OCI-LY7 (cell line): ENCODE results near the gene E2F4. TPM values are rescaled to one million over a fixed set of nuclear protein-coding genes. Genes with fewer than 3 reads are reported as not detected.
A peak's percentile ranks its signal among the peaks of the same experiment; 100 is the strongest.

Experiments used
- BruUV-seq: library from RNA; stranded (reverse); fragments of 400-500 nt; replicated peaks from 2 replicates; lab custom pipeline; 2021; lab: Mats Ljungman, UMichigan
- CTCF ChIA-PET: fragments of 300-600 bp; sonication (Branson Sonifier 250); formaldehyde crosslinking; loops from one replicate; lab custom pipeline; 2022; ENCODE audit warnings: antibody characterized with exemption; ENCODE audit not compliant: unreplicated experiment; lab: Charles Lee
- POLR2A ChIA-PET: fragments of 300-600 bp; sonication (Branson Sonifier 250); formaldehyde crosslinking; loops from one replicate; lab custom pipeline; 2022; ENCODE audit warnings: antibody characterized with exemption; lab: Charles Lee
- DNase-seq: peaks from one replicate; pipeline ENCODE4 v3.0.0-alpha.2; 2015; ENCODE audit warnings: low spot score
- H2AFZ ChIP-seq: fragments of 200-600 bp; sonication (generic), shearing (Covaris generic); 2 replicates; pipeline ENCODE4 v1.6.1; 2014; ENCODE audit warnings: mild to moderate bottlenecking, antibody characterized with exemption, low read length, moderate library complexity
- H3K27ac ChIP-seq: fragments of 200-600 bp; sonication (generic); 2 replicates; pipeline ENCODE4 v1.5.1; 2014; ENCODE audit warnings: mixed run types, low read depth, mild to moderate bottlenecking, moderate library complexity, low read length, inconsistent platforms; ENCODE audit not compliant: poor library complexity, severe bottlenecking
- H3K36me3 ChIP-seq: fragments of 200-600 bp; sonication (generic); 2 replicates; pipeline ENCODE4 v1.6.1; 2014; ENCODE audit warnings: mild to moderate bottlenecking, antibody characterized with exemption, low read length, moderate library complexity, mixed read lengths; ENCODE audit not compliant: insufficient read depth
- H3K4me1 ChIP-seq: fragments of 200-600 bp; sonication (generic); 2 replicates; pipeline ENCODE4 v1.5.1; 2014; ENCODE audit warnings: mild to moderate bottlenecking, low read length; ENCODE audit not compliant: insufficient read depth, poor library complexity, severe bottlenecking
- H3K4me2 ChIP-seq: fragments of 200-600 bp; sonication (generic); 2 replicates; pipeline ENCODE4 v1.6.1; 2014; ENCODE audit warnings: mild to moderate bottlenecking, low read length
- H3K4me3 ChIP-seq: fragments of 200-600 bp; sonication (generic); 2 replicates; pipeline ENCODE4 v1.5.1; 2014; ENCODE audit warnings: mild to moderate bottlenecking, low read depth, low read length; ENCODE audit not compliant: poor library complexity, severe bottlenecking
- H3K79me2 ChIP-seq: fragments of 200-600 bp; sonication (generic); 2 replicates; pipeline ENCODE4 v1.6.1; 2016; ENCODE audit warnings: low read depth, mild to moderate bottlenecking, low read length, moderate library complexity, mixed read lengths; ENCODE audit not compliant: insufficient read depth
- H3K9me2 ChIP-seq: fragments of 200-600 bp; sonication (generic); 2 replicates; pipeline ENCODE4 v1.6.1; 2016; ENCODE audit warnings: mild to moderate bottlenecking, low read length, mixed read lengths; ENCODE audit not compliant: insufficient read depth
- H3K9me3 ChIP-seq: fragments of 200-600 bp; sonication (generic); 2 replicates; pipeline ENCODE4 v1.6.1; 2014; ENCODE audit warnings: mild to moderate bottlenecking, mixed run types, low read length, mixed read lengths
- H4K20me1 ChIP-seq: fragments of 200-600 bp; sonication (generic); 2 replicates; pipeline ENCODE4 v1.6.1; 2014; ENCODE audit warnings: mild to moderate bottlenecking, antibody characterized with exemption, low read length, moderate library complexity, mixed read lengths; ENCODE audit not compliant: insufficient read depth
- CTCF ChIP-seq: fragments of 200-600 bp; sonication (generic); conservative IDR thresholded peaks from 2 replicates; pipeline ENCODE4 v1.5.1; 2014; ENCODE audit warnings: mild to moderate bottlenecking, antibody characterized with exemption, low read length, moderate library complexity, mixed read lengths
- EZH2phosphoT487 ChIP-seq: fragments of 200-600 bp; sonication (generic); IDR thresholded peaks from 2 replicates; pipeline ENCODE4 v1.6.1; 2018; ENCODE audit warnings: low read depth, borderline replicate concordance, mild to moderate bottlenecking, mixed run types, antibody characterized with exemption, low read length, moderate library complexity, mixed read lengths
- intact Hi-C: fragments of 100-400 bp; cut with micrococcal nuclease; formaldehyde crosslinking; loops from one replicate; pipeline ENCODE4 v1.10.0; 2022; ENCODE audit not compliant: unreplicated experiment
- total RNA-seq, 2 experiments: library from RNA; depleted of rRNA in 1 of 2; stranded (reverse); fragments of >200 nt in 1 of 2; shearing (Covaris generic) in 1 of 2; gene quantifications; 2 replicates each; pipeline ENCODE4 v1.2.3, GENCODE V29; 2014 to 2022

The E2F4 gene
- total RNA-seq, 2 experiments from 2014 or later, result 124 to 157 TPM

GRCh38 chr16:67235816-67236562 lies 44.0 kb downstream of the E2F4 start:
- DNase-seq, result no peak
- intact Hi-C loops, result no loop called here
- Histone ChIP-seq H3K4me3 (no peak overlapping the region), H4K20me1 (no peaks in the 10 kb centered on the region), H2AFZ (no peak overlapping the region), H3K36me3 (peaks cover 41% of the 10 kb centered on the region), H3K27ac (no peak overlapping the region), H3K4me2 (no peak overlapping the region), H3K9me3 (no peaks in the 10 kb centered on the region), H3K9me2 (no peaks in the 10 kb centered on the region), H3K79me2 (no peaks in the 10 kb centered on the region), H3K4me1 (peaks cover 4% of the 10 kb centered on the region)
- ChIA-PET POLR2A (interaction anchor here (1.3 to 2.1 kb wide), 2 partner anchors 9 kb away, joined by 7 to 11 read pairs; partner anchors contain the start of gene TMEM208), CTCF (interaction anchor here (0.6 kb wide), 1 partner anchor 9 kb away, joined by 7 read pairs; the partner anchor contains the start of gene TMEM208)
- BruUV-seq, result no TSS peak
- no peak for TF ChIP-seq EZH2phosphoT487
- no peak for TF ChIP-seq CTCF

GRCh38 chr16:67236563-67237395 lies 44.8 kb downstream of the E2F4 start:
- Histone ChIP-seq H3K36me3 (peaks cover 33% of the 10 kb centered on the region), H2AFZ (no peak overlapping the region), H4K20me1 (no peaks in the 10 kb centered on the region), H3K4me2 (no peak overlapping the region), H3K4me3 (no peak overlapping the region), H3K4me1 (peaks cover 12% of the 10 kb centered on the region), H3K27ac (no peak overlapping the region), H3K9me2 (no peaks in the 10 kb centered on the region), H3K79me2 (no peaks in the 10 kb centered on the region), H3K9me3 (no peaks in the 10 kb centered on the region)
- TF ChIP-seq EZH2phosphoT487, result no peak
- no peak for TF ChIP-seq CTCF
- BruUV-seq, result no TSS peak
- ChIA-PET CTCF (interaction anchor here (0.6 kb wide), 1 partner anchor 10 kb away, joined by 7 read pairs; the partner anchor contains the start of gene TMEM208), POLR2A (interaction anchor here (1.3 to 2.1 kb wide), 2 partner anchors 8 to 10 kb away, joined by 7 to 11 read pairs; partner anchors contain the start of gene TMEM208)
- DNase-seq, result peak; percentile 83
- intact Hi-C loops, result no loop called here
